HG03520 (cell line): ENCODE results near the gene ARHGAP23.
"Not testable (repeated sequence)": the region's sequence is repeated elsewhere in the genome, so short reads cannot be mapped to it uniquely, and the experiment has no call there.

ENCODE experiments used
- ATAC-seq: cut with Tn5 transposase; IDR thresholded peaks from one replicate; pipeline ENCODE4 v1.9.1; 2021; ENCODE audit warnings: mild to moderate bottlenecking, moderate library complexity; ENCODE audit not compliant: unreplicated experiment

ARHGAP23 gene

GRCh38 chr17:38460716-38461630 is 32.7 kb downstream of the ARHGAP23 start:
- ATAC-seq, result no peak

DNA sequence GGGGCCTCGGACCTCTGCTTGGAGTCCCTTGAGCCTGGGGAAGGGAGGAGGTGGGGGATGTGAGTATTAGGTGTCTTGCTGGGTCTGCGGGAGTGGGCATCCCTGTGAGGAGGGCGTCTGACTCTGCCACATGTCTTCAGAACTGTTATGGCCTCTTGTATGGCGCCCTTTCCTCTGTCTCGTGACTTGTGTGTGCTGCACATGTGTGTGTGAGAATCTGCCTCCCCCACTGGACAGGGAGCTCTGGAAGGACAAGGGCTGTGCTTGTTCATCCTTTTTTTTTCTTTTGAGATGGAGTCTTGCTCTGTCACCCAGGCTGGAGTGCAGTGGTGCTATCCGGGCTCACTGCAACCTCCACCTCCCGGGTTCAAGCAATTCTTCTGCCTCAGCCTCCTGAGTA is 33.4 kb downstream of the ARHGAP23 start:
- no peak for ATAC-seq

DNA sequence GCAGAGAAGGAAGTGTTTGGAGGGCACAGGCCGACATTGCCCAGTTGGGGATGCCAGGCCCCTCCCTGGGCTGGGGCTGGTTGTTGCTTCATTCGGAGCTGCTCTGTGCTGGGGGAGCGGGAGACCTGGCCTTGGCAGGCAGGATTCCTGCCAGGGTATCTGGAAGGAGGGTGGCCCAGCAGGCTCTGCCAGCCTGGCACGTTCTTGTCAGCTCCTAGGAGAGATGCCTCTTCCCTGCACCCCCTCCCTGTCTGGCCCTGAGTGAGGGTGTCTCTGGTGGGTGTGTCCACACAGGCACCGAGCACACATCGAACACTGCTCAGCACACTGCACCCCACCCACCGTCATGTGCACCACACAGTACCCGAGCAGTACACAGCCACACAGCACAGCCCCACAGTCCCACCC is 35.2 kb downstream of the ARHGAP23 start:
- no peak for ATAC-seq

GRCh38 chr17:38464251-38464722 is 36.0 kb downstream of the ARHGAP23 start:
- no peak for ATAC-seq

DNA sequence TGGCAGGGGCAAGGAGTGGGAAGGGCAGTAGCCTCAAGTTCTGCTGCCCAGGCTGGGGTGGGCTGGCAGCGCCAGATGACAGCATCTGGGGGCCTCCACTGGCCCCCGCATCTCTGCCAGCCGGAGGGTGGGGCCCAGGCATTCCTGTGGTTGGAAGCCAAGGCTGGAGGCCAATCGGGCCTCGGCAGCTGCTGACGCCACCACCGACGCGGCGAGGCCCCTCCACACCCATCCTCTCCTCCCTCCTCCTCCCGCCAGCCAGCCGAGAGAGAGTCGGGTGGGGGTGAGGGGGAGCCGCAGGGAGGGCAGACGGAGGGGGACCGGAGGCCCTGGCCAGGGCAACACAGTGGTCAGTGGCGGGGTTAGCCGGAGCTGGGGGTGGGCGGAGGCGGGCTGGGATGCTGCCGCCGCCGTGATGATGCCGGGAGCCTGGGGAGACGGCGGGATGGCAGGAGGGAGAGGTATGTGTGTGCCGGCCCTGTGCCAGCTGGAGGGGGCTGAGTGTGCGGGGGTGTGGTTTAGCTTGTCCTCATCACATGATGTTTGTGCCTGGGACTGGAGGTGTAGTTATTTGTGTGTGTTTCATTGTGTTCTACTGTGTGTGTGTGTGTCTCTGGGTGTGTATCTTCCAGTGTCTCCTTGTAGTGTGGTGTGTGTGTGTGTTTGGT is 36.6 kb downstream of the ARHGAP23 start:
- no peak for ATAC-seq

- ATAC-seq, result no peak
Measured at GRCh38 chr17:38465391-38466345, 37.4 kb downstream of the ARHGAP23 start.

- ATAC-seq, result no peak
Measured at GRCh38 chr17:38466346-38467315, 38.4 kb downstream of the ARHGAP23 start.

DNA sequence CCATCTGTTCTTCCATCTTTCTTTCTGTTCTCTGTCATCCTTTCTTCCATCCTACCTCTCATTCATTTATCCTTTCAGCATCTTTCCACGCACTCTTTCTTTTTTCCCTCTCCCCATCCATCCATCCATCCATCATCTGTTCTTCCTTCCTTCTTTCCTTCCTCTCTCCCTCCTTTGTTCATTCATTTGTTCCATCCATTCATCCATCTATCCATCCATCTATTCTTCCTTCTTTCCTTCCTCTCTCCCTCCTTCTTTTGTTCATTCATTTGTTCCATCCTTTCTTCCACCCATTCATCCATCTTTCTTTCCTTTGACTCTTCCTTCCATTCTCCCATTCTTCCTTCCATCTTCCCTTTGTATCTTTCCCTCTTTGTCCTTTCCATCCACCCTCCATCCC is 39.2 kb downstream of the ARHGAP23 start:
- no peak for ATAC-seq

DNA sequence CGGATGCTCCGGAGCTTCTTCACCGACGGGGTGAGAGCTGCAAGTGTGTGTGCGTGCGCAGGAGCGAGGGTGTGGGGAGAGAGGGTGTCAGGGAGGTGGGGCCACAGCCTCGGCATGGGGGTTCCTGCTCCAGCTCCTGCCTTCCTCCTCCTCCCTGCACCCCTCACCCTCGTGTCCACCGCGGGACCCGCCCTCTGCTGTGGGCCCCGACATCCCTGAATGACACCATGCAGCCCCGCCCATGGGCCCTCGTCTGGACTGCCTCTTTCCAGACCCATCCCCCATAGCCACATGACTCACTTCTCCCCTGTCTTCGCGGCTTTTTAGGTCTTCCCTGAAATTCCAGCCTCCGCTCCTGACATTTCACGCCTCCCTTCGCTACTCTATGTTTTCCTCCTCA is 41.6 kb downstream of the ARHGAP23 start:
- no peak for ATAC-seq

GRCh38 chr17:38471253-38471652 is 43.0 kb downstream of the ARHGAP23 start:
- not testable (repeated sequence) for ATAC-seq

DNA sequence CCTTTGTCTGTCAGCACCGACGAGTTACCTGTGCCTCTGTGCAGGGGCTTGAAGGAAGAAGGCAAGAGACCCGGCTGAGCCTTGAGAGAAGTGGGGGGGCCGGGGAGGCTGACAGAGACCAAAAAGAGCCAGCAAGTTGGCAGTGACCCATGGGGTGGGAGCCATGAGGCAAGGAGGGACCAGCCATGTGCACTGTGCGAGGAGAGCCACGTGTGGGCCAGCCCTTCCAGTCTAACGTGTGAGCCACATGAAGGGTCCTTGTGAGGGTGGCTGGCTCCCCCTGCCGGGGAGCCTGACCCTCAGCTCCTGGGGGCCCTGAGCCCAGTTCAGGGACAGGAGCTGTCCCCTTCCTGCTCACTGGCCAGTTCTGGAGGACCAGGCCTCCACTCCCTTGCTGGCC is 46.4 kb downstream of the ARHGAP23 start:
- ATAC-seq, result not testable (repeated sequence)

- ATAC-seq, result no peak
Measured at GRCh38 chr17:38476549-38476948, 48.3 kb downstream of the ARHGAP23 start.

GRCh38 chr17:38477417-38477816 is 49.2 kb downstream of the ARHGAP23 start:
- ATAC-seq, result not testable (repeated sequence)

- ATAC-seq, result not testable (repeated sequence)
Measured at GRCh38 chr17:38477951-38478350, 49.7 kb downstream of the ARHGAP23 start.

GRCh38 chr17:38478667-38479066 is 50.4 kb downstream of the ARHGAP23 start:
- not testable (repeated sequence) for ATAC-seq

GRCh38 chr17:38482039-38482699 is 53.9 kb downstream of the ARHGAP23 start:
- ATAC-seq, result not testable (repeated sequence)

DNA sequence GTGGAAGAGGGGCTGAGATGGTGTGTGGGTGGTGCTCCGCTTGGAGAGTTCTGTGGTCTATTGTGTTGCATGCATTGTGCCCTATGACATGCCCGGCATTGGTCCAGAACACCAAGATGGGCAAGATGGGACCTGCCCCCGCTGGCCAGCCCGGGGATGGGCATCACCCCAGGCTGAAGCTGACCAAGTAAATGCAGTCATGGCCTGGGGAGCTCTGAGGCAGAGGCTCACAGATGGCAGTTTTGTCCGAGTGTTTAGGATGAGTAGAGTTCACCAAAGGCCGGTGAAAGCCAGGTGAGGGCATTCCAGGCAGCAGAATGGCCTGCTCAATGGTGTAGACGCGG is 54.4 kb downstream of the ARHGAP23 start:
- not testable (repeated sequence) for ATAC-seq

DNA sequence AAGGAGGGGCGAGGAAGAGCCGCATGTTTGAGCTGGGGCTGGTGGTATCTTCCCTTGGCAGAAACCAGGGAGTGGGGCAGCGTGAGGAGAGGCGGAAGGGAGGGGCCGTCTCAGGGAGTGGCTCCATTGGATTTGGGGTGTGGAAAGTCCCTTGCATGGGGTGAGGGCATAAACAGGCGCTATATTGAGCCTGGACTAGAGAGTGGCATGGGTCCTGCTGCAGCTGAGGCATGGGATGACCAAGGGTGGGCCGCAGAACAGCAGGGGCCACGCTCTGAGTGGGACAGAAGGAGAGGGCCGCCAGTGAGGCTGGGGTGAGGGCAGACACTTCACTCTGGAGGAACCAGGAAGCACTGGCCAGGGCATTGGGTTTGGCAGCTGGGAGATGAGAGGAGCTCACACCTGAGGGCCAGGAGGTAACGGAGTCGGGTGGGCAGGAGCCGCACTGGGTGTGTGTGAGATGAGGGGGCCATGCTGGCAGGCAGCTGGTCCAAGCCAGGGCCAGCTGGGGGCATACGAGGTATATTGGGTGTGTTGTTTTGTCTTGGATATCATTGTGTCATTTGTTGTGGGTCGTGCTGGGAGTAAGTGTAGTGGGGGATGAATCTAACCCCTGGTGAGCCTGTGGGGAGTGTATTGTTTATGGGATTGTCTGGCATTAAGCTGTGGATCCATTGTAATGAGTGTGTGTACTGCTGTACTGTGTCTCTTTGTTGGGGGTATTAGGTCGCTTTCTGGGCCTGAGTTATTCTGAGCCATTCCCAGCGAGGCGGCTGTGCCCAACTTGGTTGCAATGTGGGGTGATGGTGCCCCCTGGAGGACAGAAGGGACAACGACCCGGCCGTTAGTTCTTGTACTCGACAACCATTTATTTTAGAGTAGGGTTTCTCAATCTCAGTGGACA is 56.2 kb downstream of the ARHGAP23 start:
- not testable (repeated sequence) for ATAC-seq
